ENCODE data around the gene KCNMB3. TPM values are rescaled to one million over a fixed set of nuclear protein-coding genes. Genes with fewer than 3 reads are reported as not detected.

Gene KCNMB3, protein sequence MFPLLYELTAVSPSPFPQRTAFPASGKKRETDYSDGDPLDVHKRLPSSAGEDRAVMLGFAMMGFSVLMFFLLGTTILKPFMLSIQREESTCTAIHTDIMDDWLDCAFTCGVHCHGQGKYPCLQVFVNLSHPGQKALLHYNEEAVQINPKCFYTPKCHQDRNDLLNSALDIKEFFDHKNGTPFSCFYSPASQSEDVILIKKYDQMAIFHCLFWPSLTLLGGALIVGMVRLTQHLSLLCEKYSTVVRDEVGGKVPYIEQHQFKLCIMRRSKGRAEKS
- polyA plus RNA-seq, result 17.1 and 24.6 TPM in 2 replicates

DNA sequence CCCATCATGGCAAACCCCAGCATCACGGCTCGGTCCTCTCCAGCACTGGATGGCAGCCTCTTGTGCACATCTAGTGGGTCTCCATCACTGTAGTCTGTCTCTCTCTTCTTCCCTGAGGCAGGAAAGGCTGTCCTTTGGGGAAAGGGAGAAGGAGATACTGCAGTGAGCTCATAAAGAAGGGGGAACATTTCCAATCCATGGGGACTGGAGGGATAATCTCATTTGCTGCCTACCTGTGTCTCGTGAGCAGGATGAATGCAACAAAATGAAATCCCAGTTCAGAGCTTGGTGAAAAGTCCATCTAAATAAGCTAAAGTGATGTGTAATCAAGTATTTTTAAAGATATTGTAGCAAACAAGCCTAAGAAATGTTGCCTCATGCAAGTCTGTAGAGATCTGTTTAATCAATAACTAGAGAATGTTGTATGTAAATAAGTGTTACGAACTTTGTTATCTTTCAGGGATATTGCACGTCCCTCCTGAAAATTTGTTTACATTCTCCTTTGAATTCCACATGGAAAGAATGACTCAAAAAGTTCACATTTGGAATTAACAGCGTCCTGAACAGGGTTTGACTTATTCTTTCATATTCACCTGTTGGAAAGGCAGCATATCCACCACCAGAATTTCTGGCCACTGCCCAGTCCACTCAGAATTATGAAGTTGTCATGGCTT lies at the start of gene KCNMB3:
Gene KCNMB3 (minus strand): TSS at position 312 of the 674 bp plus-strand sequence. CDS start 124 bp downstream, at position 188.

Other genes starting within 250 kb of the KCNMB3 start
- 51.0 and 57.9 TPM in 2 replicates for gene ZMAT3, start 179.3 kb downstream of the KCNMB3 start, polyA plus RNA-seq
- gene PIK3CA, start 102.8 kb downstream of the KCNMB3 start, polyA plus RNA-seq, result 22.1 and 23.5 TPM in 2 replicates
- 12.4 and 13.1 TPM in 2 replicates for gene ZNF639, start 71.9 kb upstream of the KCNMB3 start, polyA plus RNA-seq
- 25.9 and 27.7 TPM in 2 replicates for gene MFN1, start 96.6 kb upstream of the KCNMB3 start, polyA plus RNA-seq
- 2.2 and 4.8 TPM in 2 replicates for gene GNB4, start 200.4 kb upstream of the KCNMB3 start, polyA plus RNA-seq